PFSK-1 (cell line): ENCODE measurements around the gene GOLGA2.

Source experiments
- FOXP2 ChIP-seq: optimal IDR thresholded peaks from 2 replicates; pipeline ENCODE3; 2011; ENCODE audit warnings: borderline replicate concordance, control low read depth, inconsistent platforms; ENCODE audit not compliant: insufficient read depth; ENCODE audit errors: extremely low read length, extremely low read depth
- POLR2AphosphoS5 ChIP-seq: IDR thresholded peaks from 2 replicates; pipeline ENCODE4 v1.6.1; 2012; ENCODE audit warnings: low read depth, mild to moderate bottlenecking, control low read depth, low read length, moderate library complexity
- SIN3A ChIP-seq: IDR thresholded peaks from 2 replicates; pipeline ENCODE4 v1.6.1; 2012; ENCODE audit warnings: mild to moderate bottlenecking, low read length, moderate library complexity, borderline replicate concordance; ENCODE audit not compliant: insufficient read depth
- TAF1 ChIP-seq: IDR thresholded peaks from 2 replicates; pipeline ENCODE4 v1.6.1; 2012; ENCODE audit warnings: low read length, control low read depth, borderline replicate concordance; ENCODE audit not compliant: insufficient read depth
- TF ChIP-seq, protein P1 (sequence below), 2 experiments: IDR thresholded peaks; 2 replicates each; pipeline versions ENCODE4 v1.6.1 to v1.8.0; 2011 to 2012; ENCODE audit warnings: low read depth in 2 of 2, low read length in 2 of 2, control low read depth in 1 of 2, inconsistent platforms in 1 of 2, mild to moderate bottlenecking in 1 of 2, moderate library complexity in 1 of 2; ENCODE audit not compliant: insufficient read depth in 1 of 2

Gene GOLGA2

DNA sequence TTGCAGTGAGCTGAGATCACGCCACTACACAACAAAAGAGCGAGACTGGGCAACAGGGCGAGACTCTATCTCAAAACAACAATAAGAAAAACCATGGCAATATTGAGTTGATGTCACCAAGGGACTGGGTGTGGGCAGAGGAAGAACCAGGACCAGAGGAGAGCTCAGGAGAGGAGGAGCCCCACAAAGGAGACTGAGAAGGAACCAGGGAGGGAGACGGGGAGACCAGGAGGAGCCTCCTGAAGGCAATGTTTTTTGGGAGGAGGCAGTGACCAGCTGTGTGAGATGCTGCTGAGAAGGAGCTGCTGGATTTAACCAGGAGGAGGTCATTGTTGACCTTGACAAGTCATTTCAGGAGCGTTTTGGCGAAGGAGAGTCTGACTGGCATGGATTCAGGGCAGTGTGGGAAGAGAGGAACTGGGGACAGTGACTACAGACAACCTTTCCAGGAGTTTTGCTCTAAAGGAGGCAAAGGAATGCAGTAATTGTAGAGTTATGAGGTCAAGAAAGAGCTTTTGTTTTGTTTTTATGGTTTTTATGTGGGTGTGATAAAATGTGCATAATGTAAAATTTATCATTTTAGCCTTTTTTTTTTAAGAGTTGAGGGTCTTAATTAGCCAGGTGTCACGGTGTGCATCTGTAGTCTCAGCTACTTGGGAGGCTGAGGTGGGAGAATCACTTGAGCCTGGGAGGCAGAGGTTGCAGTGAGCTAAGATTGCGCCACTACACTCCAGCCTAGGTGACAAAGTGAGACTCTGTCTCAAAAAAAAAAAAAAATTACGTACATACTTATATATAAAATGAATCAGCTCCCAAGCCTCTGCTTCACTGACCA lies 28.5 kb upstream of the GOLGA2 start:
- TF ChIP-seq, protein P1, sequence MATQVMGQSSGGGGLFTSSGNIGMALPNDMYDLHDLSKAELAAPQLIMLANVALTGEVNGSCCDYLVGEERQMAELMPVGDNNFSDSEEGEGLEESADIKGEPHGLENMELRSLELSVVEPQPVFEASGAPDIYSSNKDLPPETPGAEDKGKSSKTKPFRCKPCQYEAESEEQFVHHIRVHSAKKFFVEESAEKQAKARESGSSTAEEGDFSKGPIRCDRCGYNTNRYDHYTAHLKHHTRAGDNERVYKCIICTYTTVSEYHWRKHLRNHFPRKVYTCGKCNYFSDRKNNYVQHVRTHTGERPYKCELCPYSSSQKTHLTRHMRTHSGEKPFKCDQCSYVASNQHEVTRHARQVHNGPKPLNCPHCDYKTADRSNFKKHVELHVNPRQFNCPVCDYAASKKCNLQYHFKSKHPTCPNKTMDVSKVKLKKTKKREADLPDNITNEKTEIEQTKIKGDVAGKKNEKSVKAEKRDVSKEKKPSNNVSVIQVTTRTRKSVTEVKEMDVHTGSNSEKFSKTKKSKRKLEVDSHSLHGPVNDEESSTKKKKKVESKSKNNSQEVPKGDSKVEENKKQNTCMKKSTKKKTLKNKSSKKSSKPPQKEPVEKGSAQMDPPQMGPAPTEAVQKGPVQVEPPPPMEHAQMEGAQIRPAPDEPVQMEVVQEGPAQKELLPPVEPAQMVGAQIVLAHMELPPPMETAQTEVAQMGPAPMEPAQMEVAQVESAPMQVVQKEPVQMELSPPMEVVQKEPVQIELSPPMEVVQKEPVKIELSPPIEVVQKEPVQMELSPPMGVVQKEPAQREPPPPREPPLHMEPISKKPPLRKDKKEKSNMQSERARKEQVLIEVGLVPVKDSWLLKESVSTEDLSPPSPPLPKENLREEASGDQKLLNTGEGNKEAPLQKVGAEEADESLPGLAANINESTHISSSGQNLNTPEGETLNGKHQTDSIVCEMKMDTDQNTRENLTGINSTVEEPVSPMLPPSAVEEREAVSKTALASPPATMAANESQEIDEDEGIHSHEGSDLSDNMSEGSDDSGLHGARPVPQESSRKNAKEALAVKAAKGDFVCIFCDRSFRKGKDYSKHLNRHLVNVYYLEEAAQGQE (IDR thresholded peaks at IDR 0.05; ENCODE audit: insufficient read depth in 1 of 2, low read depth in 2 of 2, low read length in 2 of 2): no peak
- TF ChIP-seq POLR2AphosphoS5 (no peak), TAF1 (no peak), SIN3A (no peak), FOXP2 (no peak)

DNA sequence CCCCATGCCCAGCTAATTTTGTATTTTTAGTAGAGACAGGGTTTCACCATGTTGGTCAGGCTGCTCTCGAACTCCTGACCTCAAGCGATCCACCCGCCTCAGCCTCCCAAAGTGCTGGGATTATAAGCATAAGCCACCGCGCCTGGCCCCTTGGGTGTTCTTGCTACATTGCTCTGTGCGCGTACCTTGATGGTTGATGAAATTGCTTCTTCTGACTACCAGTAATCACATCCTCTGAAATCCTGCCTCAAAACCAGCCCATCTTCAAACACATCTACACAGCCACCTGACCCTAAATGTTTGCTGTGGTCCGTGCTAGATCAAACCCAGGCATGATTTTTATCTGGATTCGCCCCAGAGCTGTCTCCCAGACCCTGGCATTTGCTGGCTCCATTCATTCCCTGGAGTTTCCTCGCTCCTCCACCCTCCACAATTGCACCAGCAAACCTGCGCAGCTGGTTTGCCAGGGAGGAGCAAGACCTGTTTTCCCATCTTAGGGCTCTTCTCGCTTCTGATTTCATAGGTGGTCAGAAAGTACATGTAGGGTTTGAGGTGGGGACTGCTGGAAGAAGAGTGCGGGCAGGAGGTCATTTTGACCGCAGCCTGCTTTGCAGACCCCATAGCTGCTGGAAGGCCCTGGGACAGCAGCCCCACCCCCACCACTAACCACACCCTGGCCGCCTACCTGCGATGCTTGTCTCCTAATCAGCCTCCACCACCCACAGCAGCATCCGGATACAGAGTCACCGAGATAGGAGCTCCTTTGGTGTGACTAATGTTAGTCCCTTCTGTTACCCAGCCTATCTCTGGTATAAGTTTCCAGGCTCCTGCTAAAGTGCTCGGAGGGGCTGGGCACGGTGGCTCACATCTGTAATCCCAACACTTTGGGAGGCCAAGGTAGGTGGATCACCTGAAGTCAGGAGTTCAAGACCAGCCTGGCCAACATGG lies 23.0 kb upstream of the GOLGA2 start:
- TF ChIP-seq TAF1 (no peak), FOXP2 (no peak), POLR2AphosphoS5 (no peak), SIN3A (no peak)
- TF ChIP-seq, protein P1 (IDR thresholded peaks at IDR 0.05; ENCODE audit: insufficient read depth in 1 of 2, low read depth in 2 of 2, low read length in 2 of 2): no peak

DNA sequence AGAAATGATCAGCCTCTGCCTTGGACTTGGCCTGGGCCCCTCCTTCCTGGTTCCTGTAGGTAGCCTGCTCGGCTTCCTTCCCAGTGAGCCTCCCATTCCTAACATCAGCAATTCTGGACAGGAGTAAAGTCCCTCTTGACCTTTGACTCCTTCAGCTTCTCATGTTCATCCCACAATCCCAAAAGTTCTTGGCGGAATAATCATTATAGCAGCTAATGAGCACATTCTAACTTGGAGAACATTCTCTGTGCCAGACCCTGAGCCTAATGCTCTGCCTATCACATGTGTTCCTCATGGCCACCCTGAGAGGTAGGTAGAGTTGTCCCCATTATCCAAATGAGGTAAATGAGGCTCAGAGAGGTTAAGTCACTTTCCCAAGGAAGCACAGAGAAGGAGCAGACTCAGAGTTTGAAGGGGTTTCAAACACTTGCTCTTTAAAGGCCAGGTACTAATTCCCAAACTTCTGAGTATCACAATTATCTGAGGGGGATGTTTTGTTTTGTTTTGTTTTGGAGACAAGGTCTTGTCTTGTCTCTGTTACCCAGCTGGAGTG lies 21.5 kb upstream of the GOLGA2 start:
- TF ChIP-seq POLR2AphosphoS5 (no peak), TAF1 (no peak), FOXP2 (no peak), SIN3A (no peak)
- TF ChIP-seq, protein P1 (IDR thresholded peaks at IDR 0.05; ENCODE audit: insufficient read depth in 1 of 2, low read depth in 2 of 2, low read length in 2 of 2): no peak

DNA sequence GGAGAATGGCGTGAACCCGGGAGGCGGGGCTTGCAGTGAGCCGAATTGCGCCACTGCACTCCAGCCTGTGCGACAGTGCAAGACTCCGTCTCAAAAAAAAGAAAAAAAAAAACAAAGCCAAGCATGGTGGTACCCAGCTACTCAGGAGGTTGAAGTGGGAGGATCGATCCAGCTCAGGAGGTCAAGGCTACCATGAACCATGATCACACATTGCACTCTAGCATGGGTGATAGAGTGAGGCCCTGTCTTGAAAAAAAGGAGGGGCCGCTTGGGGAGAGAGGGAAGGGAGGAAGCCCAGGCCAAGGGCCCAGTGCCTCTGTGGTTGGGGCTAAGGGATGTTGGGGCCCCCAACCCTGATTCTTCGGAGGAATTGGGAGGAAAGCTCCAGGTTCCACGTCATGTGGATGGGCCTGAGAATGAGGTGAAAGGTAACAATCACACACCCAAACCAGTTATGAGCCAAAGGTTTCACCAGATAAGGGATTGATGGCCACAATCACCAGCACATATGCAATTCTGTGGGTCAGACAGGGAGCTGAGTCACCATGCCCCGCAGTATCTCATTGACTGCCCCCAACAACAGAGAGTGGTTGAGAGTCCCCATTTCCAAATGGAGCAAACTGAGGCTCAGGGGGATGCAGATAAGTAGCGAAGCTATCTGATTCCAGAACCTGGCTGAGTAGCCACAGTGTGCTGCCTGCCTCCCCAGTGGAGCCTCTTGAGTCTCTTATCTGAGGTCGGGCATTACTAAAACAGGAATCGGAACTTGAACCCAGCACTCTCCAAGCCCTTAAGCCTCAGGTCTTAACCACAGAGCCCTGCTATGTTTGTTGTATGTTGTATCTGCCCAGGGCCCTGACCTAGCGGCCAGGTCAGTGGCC lies 20.8 kb upstream of the GOLGA2 start:
- TF ChIP-seq FOXP2: no peak
- no peak for TF ChIP-seq TAF1
